Hepatocyte (in vitro differentiated cells): Measurements from ENCODE around the gene PLSCR3. TPM values are rescaled to one million over a fixed set of nuclear protein-coding genes. Genes with fewer than 3 reads are reported as not detected.

Experiments
- DNase-seq: peaks from one replicate; pipeline ENCODE4 v3.0.0-alpha.2; 2016; ENCODE audit warnings: low spot score
- H2AFZ ChIP-seq: fragments of 200-600 bp; sonication (generic); 2 replicates; pipeline ENCODE4 v1.6.0; 2016; ENCODE audit warnings: antibody characterized with exemption, mild to moderate bottlenecking
- H3K27ac ChIP-seq: fragments of 200-600 bp; sonication (generic); 2 replicates; pipeline ENCODE4 v1.5.1; 2016; ENCODE audit warnings: mild to moderate bottlenecking
- H3K27me3 ChIP-seq: fragments of 200-600 bp; sonication (generic); 2 replicates; pipeline ENCODE4 v1.6.1; 2016
- H3K36me3 ChIP-seq: fragments of 200-600 bp; sonication (generic); replicated peaks from 2 replicates; pipeline ENCODE4 v1.5.1; 2016; ENCODE audit warnings: low read depth; ENCODE audit not compliant: insufficient read depth
- H3K4me1 ChIP-seq: fragments of 200-600 bp; sonication (generic); 2 replicates; pipeline ENCODE4 v1.5.1; 2016; ENCODE audit warnings: mild to moderate bottlenecking, moderate library complexity; ENCODE audit not compliant: insufficient read depth
- H3K4me2 ChIP-seq: fragments of 200-600 bp; sonication (generic); 2 replicates; pipeline ENCODE4 v1.6.0; 2016
- H3K4me3 ChIP-seq: fragments of 200-600 bp; sonication (generic); 2 replicates; pipeline ENCODE4 v1.5.1; 2016; ENCODE audit warnings: mild to moderate bottlenecking
- H3K79me2 ChIP-seq: fragments of 200-600 bp; sonication (generic); 2 replicates; pipeline ENCODE4 v1.6.0; 2017; ENCODE audit warnings: mild to moderate bottlenecking
- H3K9me2 ChIP-seq: fragments of 200-600 bp; sonication (generic); replicated peaks from 2 replicates; pipeline ENCODE4 v1.6.0; 2017; ENCODE audit warnings: mild to moderate bottlenecking; ENCODE audit not compliant: insufficient read depth
- H3K9me3 ChIP-seq: fragments of 200-600 bp; sonication (generic); 2 replicates; pipeline ENCODE4 v1.5.1; 2016; ENCODE audit warnings: low read depth, mild to moderate bottlenecking
- H4K20me1 ChIP-seq: fragments of 200-600 bp; sonication (generic); 2 replicates; pipeline ENCODE4 v1.6.0; 2016; ENCODE audit warnings: mild to moderate bottlenecking; ENCODE audit not compliant: insufficient read depth, poor library complexity, severe bottlenecking
- CTCF ChIP-seq: fragments of 200-600 bp; sonication (generic); IDR thresholded peaks from 2 replicates; pipeline ENCODE4 v1.5.1; 2016; ENCODE audit warnings: antibody characterized with exemption, mild to moderate bottlenecking; ENCODE audit not compliant: poor library complexity
- EZH2 ChIP-seq: fragments of 200-600 bp; sonication (generic); IDR thresholded peaks from 2 replicates; pipeline ENCODE4 v1.6.1; 2016; ENCODE audit warnings: antibody characterized with exemption, mild to moderate bottlenecking, borderline replicate concordance
- EZH2phosphoT487 ChIP-seq: fragments of 200-600 bp; sonication (generic); IDR thresholded peaks from one replicate; pipeline ENCODE4 v1.6.1; 2018; ENCODE audit warnings: antibody characterized with exemption, mild to moderate bottlenecking, low read depth, moderate library complexity; ENCODE audit not compliant: unreplicated experiment, severe bottlenecking
- WGBS: methylation state at CpG from one replicate; pipeline ENCODE4 v1.1.6; 2016; ENCODE audit warnings: low lambda C conversion rate; ENCODE audit errors: missing lambda C conversion rate; 5-methylcytosine and 5-hydroxymethylcytosine counted together
- polyA plus RNA-seq: library from polyadenylated mRNA; unstranded; fragments of >200 nt; fragmentation: Nextera tagmentation; extraction: Ambion mirVana; gene quantifications from 2 replicates; pipeline ENCODE4 v1.2.1, GENCODE V29; 2016
- total RNA-seq: library from RNA; depleted of rRNA; stranded (reverse); fragments of >200 nt; gene quantifications from 2 replicates; pipeline ENCODE4 v1.2.3, GENCODE V29; 2014

Gene PLSCR3
- total and polyA plus RNA-seq, 2 experiments from 2014 or later: 17.6 to 59.6 TPM

GRCh38 chr17:7438656-7439460 is 44.5 kb upstream of the PLSCR3 start:
- H3K36me3 ChIP-seq: no peaks in the 10 kb centered on the region
- H4K20me1 ChIP-seq: no peaks in the 10 kb centered on the region
- H3K4me3 ChIP-seq: no peak overlapping the region
- 41% methylated on average over 11 of the region's 11 CpGs for WGBS
- TF ChIP-seq EZH2phosphoT487: no peak
- no peak for TF ChIP-seq EZH2
- no peak for TF ChIP-seq CTCF
- DNase-seq: no peak
- H3K9me3 ChIP-seq: no peaks in the 10 kb centered on the region
- peak overlapping the region; percentile 99 for H3K4me2 ChIP-seq
- peaks cover 2% of the 10 kb centered on the region for H3K79me2 ChIP-seq
- no peak overlapping the region for H2AFZ ChIP-seq
- no peaks in the 10 kb centered on the region for H3K9me2 ChIP-seq
- peaks cover 29% of the 10 kb centered on the region for H3K27me3 ChIP-seq
- H3K4me1 ChIP-seq: peaks cover 50% of the 10 kb centered on the region
- no peak overlapping the region for H3K27ac ChIP-seq

- TF ChIP-seq CTCF (no peak), EZH2 (no peak), EZH2phosphoT487 (no peak)
- Histone ChIP-seq H3K4me2 (peak overlapping the region; percentile 99), H3K36me3 (no peaks in the 10 kb centered on the region), H3K9me2 (no peaks in the 10 kb centered on the region), H3K9me3 (no peaks in the 10 kb centered on the region), H3K27ac (no peak overlapping the region), H2AFZ (peak overlapping the region; percentile 39), H3K4me3 (peak overlapping the region; percentile 21), H3K4me1 (peaks cover 50% of the 10 kb centered on the region), H3K27me3 (peaks cover 29% of the 10 kb centered on the region), H3K79me2 (peaks cover 2% of the 10 kb centered on the region), H4K20me1 (no peaks in the 10 kb centered on the region)
- WGBS: 17% methylated on average over 25 of the region's 48 CpGs
- DNase-seq: peak; percentile 80
Measured at GRCh38 chr17:7437950-7438614, 43.8 kb upstream of the PLSCR3 start.

GRCh38 chr17:7437369-7437863 is 43.1 kb upstream of the PLSCR3 start:
- DNase-seq: no peak
- 40% methylated on average over 10 of the region's 31 CpGs for WGBS
- TF ChIP-seq CTCF (no peak), EZH2phosphoT487 (no peak), EZH2 (no peak)
- H3K27ac ChIP-seq: no peak overlapping the region
- no peaks in the 10 kb centered on the region for H3K9me3 ChIP-seq
- peaks cover 29% of the 10 kb centered on the region for H3K27me3 ChIP-seq
- no peaks in the 10 kb centered on the region for H3K36me3 ChIP-seq
- no peaks in the 10 kb centered on the region for H4K20me1 ChIP-seq
- peaks cover 50% of the 10 kb centered on the region for H3K4me1 ChIP-seq
- H3K4me3 ChIP-seq: peak overlapping the region; percentile 21
- peak overlapping the region; percentile 46 for H2AFZ ChIP-seq
- H3K9me2 ChIP-seq: no peaks in the 10 kb centered on the region
- H3K4me2 ChIP-seq: peak overlapping the region; percentile 99
- H3K79me2 ChIP-seq: peaks cover 2% of the 10 kb centered on the region
